ENCODE results near the gene FAM237A.

Gene FAM237A

DNA sequence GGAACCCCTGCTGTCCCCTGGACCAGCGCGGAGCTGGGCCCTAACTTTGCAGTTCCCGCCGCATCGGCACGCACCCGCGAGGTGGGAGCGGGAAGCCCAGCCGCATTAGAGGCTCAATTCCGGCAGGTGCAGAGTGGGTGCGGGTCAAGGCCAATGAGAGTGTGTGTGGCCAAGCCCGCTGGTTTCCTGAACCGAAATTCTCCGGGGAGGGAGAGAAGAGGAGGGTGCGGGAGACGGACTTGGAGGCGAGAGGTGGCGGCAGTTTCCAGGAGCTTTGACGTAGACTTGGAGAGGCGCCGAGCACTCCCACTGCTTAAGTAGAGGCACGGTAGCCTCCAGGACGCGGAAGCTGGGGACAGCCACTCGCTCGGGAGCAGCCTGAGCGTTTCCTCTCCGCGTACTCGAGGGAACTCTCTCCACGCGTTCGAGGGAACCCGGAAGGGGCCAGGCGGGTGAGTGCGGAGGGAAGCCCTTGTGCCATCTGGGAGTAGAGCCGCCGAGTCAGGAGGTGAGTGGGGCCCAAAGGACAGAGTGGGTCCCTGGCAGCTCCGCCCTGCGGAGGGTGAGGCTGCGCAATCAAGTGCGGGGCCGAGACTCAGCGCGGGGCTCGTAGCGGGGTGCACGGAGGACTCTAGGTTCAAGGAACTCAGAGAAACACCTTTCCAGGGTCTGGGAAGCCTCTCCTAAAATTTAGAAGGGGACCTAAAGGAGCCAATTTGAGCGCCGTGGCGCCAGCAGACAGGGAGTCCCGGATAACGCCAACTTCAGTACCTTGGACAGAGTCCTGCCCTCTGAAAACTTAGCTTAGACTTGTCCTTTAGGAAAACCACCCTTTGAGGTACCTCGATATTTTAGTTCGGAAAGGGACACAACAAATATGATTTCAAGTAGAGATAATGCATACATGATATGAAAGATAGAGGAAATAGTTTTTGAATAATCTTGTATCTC, at the start of gene FAM237A:
TSS of gene FAM237A (plus strand) at position 413 of the 951 bp plus-strand sequence. CDS start 1,750 bp downstream, outside the sequence.
- DNase-seq = peak; percentile 8

- DNase-seq = no peak
Observed at GRCh38 chr2:206597717-206598218, 44.5 kb upstream of the FAM237A start.

- DNase-seq = no peak
Observed at GRCh38 chr2:206603243-206603642, 39.0 kb upstream of the FAM237A start.

DNA sequence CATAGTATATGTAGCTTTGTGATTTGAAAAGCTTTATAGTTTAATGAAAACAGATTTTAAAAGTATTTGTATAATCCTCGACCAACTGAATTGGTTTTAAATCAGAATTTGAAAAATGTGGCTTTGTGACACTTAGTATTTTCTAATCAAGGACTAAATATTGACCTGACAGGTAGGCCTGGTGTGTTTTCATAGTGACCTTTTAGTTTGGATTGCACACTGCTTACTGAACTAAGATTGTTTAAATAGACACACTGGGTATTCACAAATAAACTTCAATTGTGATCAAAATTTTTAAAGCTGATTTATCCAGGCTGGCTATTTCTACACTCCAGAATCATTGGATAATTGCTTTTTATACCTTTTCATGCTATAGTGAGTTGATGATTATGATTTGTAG, 31.8 kb upstream of the FAM237A start:
- DNase-seq = no peak

GRCh38 chr2:206611191-206611590, 31.1 kb upstream of the FAM237A start:
- no peak for DNase-seq

GRCh38 chr2:206611736-206612135, 30.6 kb upstream of the FAM237A start:
- no peak for DNase-seq

GRCh38 chr2:206614811-206615210, 27.5 kb upstream of the FAM237A start:
- no peak for DNase-seq

DNA sequence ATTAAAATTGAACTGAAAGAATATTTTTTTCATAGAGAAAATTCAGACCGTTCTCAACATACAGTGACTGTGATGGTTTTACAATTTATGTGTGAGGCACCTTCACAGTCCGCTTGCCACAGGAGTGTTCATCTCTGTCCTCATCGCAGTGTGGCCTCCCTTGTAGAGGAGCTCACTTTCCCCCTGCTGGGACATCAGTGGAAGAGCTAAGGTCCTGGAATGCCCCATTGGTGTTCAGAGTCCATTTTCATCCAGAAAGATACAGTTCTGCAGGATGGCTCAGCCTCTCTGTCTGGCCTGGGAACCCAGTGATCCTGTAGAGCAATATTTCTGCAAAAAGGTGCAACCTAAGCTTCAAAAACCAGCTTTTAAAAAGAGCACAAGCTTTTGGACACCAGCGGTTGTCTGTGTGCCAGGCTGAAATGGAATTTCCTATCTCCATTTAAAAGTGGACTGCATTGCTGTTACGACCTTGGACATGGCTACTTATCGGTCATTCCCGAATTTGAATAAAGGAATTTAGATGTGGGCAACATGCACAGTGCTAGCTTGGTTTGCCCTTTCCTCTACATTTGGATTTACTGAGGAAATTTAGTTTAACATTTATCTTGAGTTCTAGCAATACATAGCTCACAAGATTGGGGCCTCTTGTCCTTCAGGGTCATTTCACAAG, 26.7 kb upstream of the FAM237A start:
- DNase-seq = no peak

- no peak for DNase-seq
Observed at GRCh38 chr2:206616151-206616550, 26.1 kb upstream of the FAM237A start.

GRCh38 chr2:206619011-206619410, 23.3 kb upstream of the FAM237A start:
- DNase-seq = no peak

- DNase-seq = no peak
Observed at GRCh38 chr2:206626108-206626507, 16.2 kb upstream of the FAM237A start.

DNA sequence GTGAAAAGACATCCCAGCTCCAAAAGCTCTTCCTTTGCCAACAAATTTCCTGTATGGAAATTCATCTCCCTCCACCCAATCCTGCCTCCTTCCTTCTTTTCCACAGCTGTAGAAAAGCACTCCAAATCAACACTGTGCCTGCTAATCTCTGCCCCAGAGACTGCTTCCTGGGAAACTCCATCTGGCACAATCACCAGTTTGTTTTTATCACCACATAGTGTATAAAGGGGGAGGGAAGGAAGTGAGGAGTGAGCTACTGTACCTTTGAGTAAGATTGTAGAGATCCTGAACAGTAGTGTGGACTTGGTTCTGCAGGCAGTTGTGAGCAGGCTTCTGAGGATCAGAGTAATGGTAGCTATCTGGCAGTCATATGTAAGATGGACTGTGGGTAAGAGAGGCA, 14.7 kb upstream of the FAM237A start:
- peak; percentile 76 for DNase-seq

- no peak for DNase-seq
Observed at GRCh38 chr2:206631340-206631739, 10.9 kb upstream of the FAM237A start.

GRCh38 chr2:206635015-206635414, 7.3 kb upstream of the FAM237A start:
- DNase-seq = no peak

DNA sequence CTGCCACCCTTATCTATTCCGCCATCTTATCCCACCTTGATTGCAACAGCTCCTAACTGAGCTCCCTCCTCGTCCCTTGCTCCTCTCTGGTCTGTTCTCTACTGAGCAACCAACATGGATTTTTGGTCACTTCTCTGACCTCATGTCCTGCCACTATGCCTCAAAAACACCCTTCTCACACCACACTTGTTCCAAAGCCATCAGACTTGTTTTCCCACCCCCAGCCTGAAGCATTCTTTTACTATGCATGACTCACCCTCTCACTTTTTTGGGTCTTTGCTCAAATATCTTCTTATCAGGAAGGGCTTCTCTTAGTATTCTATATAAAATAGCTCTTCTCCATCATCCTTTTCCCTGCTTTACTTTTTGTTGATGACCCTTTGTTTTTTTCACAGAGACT, 2.7 kb upstream of the FAM237A start:
- no peak for DNase-seq

- no peak for DNase-seq
Observed at GRCh38 chr2:206641226-206641625, 1.1 kb upstream of the FAM237A start.

- DNase-seq = no peak
Observed at GRCh38 chr2:206647985-206648384, 5.7 kb downstream of the FAM237A start.

DNA sequence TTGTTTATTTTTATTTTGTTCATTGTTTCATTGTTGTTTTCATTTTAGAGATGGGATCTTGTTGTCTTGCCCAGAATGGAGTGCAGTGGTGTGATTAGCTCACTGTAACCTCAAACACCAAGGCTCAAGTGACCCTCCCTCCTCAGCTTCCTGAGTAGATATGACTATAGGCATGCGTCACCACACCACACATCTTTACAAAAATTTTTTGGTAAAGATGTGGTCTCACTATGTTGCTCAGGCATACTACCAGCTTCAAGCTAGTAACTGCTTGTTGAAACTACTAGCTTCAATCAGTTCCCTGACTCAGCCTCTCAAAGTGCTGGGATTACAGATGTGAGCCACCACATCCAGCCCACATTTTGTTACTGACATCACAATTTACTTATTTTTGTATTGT, 14.8 kb downstream of the FAM237A start:
- no peak for DNase-seq

- no peak for DNase-seq
Observed at GRCh38 chr2:206665251-206665650, 23.0 kb downstream of the FAM237A start.

- no peak for DNase-seq
Observed at GRCh38 chr2:206670531-206671319, 28.4 kb downstream of the FAM237A start.

DNA sequence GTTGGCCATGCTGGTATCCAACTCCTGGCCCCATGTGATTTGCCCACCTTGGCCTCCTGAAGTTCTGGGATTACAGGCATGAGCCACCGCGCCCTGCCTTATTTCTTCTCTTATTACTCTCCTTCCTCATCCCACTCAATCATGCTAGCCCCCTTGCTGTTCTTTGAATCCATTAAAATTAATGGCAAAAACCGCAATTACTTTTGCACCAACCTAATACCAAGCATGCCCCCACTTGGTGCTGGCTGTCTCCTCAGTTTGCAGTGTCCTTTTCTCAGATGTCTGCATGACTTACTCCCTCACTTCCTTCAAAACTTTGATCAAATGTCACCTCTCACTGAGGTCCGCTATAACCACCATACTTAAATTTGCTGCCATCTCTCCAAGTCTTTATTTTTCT, 41.3 kb downstream of the FAM237A start:
- DNase-seq = no peak

DNA sequence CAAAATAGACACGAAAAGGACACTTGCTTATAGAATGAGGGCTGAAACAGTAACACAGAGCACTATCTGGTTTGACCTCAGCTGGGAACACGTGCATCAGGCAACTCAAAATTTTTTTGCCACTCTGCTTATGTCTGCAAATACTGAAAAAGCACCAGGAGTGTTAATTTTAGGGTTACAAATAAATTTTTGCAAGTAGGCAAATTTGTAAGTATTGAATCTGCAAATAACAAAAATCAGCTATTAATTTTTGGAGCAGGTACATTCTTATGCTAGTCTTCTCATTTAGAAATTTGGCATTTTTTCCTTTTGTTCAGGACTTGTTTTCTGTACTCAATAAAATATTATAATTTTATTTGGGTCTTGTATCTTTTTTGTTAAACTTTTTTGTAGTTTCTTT, 46.2 kb downstream of the FAM237A start:
- no peak for DNase-seq

GRCh38 chr2:206688990-206689389, 46.7 kb downstream of the FAM237A start:
- no peak for DNase-seq

Data from NCI-H524 treated with DMSO at 0.1 percent for 48 hours (cell line).